ACHN (cell line): Measurements from ENCODE around the gene MEGF11.

Experiments
- DNase-seq: peaks from one replicate; pipeline ENCODE4 v3.0.0-alpha.2; 2015
- in situ Hi-C: cut with HindIII; loops from 2 replicates; pipeline ENCODE4 v1.10.0; 2017; ENCODE audit warnings: low sequenced_read_pairs, low pct_ligation_motif_present, low pct_unique_long_range_greater_than_20kb

The MEGF11 gene

DNA sequence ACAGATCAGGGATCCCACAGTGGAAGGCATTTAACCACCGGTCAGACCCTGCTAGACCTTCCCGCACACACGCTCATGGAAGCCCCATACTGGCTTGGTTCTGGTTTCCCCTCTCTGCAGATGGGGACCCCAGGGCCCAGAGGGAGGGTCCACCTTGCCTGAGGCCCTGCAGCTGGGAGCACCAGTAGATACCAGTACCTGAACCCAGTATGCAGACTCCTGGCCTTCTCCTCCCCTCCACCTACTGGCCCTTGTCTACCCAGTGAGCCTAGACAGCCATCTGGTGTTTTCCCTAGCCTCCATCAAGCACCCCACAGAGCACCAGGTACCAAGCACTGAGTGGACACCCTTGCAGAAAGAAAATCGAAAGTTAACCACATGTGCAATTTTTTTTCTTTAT is 65.1 kb downstream of the MEGF11 start:
- no peak for DNase-seq
- in situ Hi-C loops = no loop called here

DNA sequence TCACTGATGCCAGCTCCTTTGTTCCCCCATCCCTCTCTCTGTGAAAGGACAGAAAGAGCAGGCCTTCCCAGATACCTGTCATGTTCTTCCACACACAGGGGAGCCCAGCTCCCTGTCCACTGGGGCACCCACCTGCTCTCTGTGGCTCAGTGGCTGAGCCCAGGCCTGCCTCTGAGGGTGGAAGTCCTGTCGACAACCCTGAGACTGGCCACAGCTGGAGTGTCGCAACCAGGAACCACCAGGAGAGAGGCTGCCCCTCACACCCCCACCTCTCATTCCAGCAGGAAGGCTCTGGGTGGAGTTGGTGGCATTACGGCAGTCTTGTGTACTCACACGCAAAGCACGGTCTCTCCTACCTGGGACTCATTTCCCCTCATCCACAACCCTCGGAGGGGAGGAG is 66.3 kb downstream of the MEGF11 start:
- no peak for DNase-seq
- in situ Hi-C loops = no loop called here

DNA sequence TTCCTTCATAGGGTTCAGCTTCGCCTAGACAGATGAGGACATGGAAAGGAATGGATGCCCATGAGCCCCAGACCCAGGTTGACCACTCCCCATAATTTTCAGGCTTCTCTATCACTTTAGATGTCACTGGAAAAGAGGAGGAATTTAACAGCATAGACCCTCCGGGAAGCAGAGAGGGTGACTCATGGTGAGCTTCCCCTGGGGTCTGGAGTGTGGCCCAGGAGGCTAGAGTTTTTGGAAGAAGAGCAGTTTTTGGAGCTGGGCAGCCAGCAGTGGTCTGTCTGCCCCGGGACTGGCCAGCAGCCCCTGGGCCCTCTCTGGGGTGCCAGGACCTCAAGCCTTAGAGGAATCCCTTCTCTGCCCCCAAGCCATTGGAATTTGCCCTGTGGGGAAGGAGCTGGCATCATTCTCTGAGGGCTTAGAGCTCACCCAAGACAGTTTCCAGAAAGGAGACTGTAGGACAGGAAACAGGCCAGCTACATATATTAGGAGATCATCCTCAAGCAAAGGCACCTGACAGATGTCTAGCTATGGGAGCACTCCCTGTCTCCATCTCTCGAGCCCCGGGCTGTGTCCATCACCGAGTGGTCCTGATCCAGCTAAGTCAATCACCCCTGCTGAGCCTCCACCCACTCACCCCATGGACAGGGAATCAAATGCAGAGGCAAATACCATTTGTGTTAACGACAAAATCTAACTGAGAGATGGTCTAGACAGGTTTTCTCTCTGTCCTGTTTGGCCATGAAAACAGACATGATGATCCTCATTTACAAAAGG is 67.3 kb downstream of the MEGF11 start:
- DNase-seq = no peak
- in situ Hi-C loops = no loop called here

DNA sequence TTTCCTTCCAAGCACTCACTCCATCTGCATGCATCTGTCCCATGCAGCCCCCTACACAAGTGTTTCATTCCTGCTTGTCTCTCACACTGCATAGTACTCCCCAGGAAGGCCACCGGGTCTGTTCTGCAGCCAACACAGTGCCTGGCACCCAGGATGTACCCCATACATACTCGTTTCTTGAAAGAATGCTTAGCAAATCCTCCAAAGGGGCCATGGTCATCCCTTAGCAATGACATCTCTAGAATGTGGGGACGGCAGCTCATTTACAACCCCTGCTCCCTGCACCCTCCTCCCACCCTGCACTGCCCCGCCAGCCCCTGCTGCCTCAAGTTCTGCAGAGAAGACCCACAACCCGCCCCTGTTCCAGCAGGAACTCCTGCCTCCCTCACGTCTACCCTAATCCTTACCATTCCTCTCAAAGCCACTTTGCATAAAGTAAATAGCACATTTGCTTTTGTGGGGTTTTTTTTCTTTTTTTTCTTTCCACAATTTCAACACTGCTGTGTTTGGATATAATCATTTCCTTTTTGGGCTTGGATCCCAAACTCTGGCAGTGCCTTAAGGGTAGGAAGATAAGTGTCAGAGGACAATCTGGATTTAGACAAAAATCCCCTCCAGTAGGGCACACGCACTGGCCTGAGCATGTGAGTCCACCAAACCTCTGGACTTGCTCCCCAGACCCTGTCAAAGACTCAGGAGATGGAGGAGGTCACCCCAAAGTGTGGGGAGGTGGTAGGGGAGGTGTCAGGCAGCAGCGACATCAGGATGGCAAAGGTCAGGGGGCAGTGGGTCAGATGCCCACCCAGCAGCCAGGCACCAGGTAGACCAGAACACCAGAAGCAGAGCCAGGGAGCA is 68.4 kb downstream of the MEGF11 start:
- no peak for DNase-seq
- in situ Hi-C loops = no loop called here

GRCh38 chr15:66184492-66184891 is 69.1 kb downstream of the MEGF11 start:
- in situ Hi-C loops = no loop called here

GRCh38 chr15:66180531-66181097 is 72.9 kb downstream of the MEGF11 start:
- DNase-seq = no peak
- in situ Hi-C loops = no loop called here

More at GRCh38 chr15:66184492-66184891, 69.1 kb downstream of the MEGF11 start:
- DNase-seq = no peak

- in situ Hi-C loops = no loop called here
- DNase-seq = no peak
These were observed 75.0 kb downstream of the MEGF11 start for GRCh38 chr15:66178531-66178910.

DNA sequence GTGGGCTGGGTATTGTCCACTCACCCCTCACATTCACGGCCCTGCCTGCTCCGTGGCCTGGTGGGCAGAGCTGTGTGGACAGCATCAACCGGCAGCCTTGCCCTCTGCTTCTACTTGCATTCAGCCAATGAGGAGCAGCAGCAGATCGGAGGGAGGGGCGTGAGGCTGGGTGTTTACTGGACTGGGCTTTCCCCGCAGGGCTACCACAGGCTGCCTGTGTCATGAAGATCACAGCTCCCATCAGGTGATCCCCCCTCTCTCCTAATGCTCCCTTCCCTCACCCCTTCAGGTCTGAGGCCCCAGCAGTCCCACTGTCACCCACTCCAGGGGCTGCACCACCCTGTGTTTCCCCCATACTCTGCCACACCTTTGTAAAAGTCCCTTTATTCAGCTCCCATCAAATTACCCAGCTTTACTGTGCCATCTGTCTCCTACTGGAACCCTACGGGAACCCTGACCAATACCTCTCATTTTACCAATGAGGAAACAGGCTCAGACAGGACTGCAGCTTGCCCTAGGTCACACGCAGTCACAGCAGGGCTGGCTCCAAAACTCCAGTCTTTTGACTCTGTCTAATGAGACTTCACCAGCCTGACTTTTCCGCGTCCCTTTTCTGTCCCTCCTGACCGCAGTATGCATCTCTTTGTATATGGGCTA is 81.1 kb downstream of the MEGF11 start:
- in situ Hi-C loops = no loop called here
- no peak for DNase-seq

DNA sequence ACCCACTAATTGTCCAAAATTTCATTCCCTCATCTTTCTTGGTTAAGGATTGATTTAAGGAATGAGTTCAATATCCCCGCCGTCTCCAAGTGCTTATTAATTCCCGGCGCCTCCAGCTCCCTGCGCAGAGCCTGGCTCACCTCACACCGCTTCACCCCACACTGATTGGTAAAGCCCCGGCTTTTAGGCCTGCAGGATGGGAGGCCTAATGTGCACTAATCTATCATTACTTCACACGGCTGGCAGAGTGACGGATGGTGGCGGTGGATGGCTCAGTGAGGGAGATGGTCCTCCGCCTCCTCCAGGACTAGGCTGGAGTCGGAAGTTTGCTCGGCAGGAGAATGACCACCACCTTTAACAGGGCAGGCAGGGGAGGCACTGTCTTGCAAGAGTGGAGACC is 81.7 kb downstream of the MEGF11 start:
- no peak for DNase-seq
- in situ Hi-C loops = no loop called here

- no peak for DNase-seq
- in situ Hi-C loops = no loop called here
These were observed 82.8 kb downstream of the MEGF11 start for GRCh38 chr15:66170716-66171115.

- DNase-seq = no peak
- in situ Hi-C loops = no loop called here
These were observed 83.5 kb downstream of the MEGF11 start for GRCh38 chr15:66170042-66170441.

DNA sequence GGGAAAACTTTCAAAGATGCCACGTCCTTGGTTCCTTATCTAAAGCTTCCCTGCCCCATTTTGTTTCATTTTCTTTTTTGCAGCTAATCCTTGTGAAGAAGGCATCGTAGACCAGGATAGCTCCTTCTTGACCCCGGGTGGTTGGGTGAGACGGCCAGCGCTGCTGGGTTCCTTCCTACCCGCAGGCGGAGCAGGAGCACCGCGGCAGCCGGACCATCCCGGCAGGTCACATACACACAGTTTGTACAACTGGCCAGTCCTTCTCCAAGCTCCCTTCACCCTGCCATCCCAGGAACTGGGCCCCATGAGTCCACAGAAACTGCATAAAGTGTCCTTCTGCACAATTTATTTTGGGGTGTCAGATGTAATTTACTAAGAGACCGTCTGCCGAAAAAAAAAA is 83.9 kb downstream of the MEGF11 start:
- no peak for DNase-seq

GRCh38 chr15:66169023-66169422 is 84.5 kb downstream of the MEGF11 start:
- no peak for DNase-seq
- in situ Hi-C loops = no loop called here

More for the DNA sequence above, 83.9 kb downstream of the MEGF11 start:
- in situ Hi-C loops = no loop called here

DNA sequence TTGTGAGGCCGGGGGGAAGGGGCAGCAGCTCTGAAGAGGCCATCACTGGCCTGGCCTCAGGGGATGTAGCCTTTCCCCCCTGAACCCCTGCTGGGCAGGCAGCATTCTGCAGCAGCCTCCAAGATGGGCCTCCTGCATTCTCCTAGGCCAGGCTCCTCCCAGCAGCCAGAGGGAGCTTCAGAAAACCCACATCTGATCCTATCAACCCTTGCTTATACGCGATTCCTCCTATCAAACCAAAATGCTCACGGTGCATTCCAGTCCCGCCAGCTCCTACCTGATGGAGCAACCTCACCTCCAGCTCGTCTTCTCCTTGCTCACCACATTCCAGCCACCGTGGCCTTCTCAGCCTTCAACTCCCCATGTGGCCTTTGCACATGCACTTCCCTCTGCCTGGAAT is 85.7 kb downstream of the MEGF11 start:
- in situ Hi-C loops = no loop called here
- no peak for DNase-seq

- DNase-seq = no peak
- in situ Hi-C loops = no loop called here
These were observed 87.7 kb downstream of the MEGF11 start for GRCh38 chr15:66165856-66166255.

DNA sequence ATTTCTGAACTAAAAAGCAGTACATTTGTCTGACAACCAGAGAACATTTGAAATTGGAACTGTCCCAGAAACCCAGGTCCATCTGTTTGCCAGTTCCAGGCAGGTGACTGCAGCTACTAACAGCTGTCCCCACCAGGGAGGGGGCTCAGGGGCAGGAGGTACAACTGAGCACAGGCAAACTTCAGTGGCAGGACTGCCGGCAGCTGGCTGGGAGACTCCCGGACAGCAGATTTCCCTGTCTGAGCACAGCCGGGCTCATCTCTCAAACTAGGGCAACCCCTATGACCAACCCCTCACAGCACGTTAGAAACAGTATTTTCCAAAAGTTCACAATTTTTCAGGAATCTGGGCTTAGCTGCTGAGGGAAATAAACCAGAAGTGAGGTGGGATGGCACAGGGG is 88.8 kb downstream of the MEGF11 start:
- DNase-seq = no peak
- in situ Hi-C loops = no loop called here

GRCh38 chr15:66163553-66163952 is 90.0 kb downstream of the MEGF11 start:
- no peak for DNase-seq
- in situ Hi-C loops = no loop called here

- DNase-seq = no peak
- in situ Hi-C loops = no loop called here
These were observed 91.3 kb downstream of the MEGF11 start for GRCh38 chr15:66162286-66162685.

- in situ Hi-C loops = no loop called here
- no peak for DNase-seq
These were observed 91.9 kb downstream of the MEGF11 start for GRCh38 chr15:66161575-66162118.
